Stimulated activated naive B cell treated with anti-CD40 and anti-IgM and Interleukin-4, amounts not matched to agents 10 μg/mL and 1 μg/mL and 100 μg/mL, for 72 hours (primary cell): ENCODE measurements around the gene IL9.

Source experiments
- ATAC-seq, 2 donors: fragments of 150-1000 bp; cut with Tn5 transposase; replicated peaks; 2 replicates each; pipeline ENCODE4 v1.10.0; 2021; ENCODE audit warnings: moderate library complexity in 1 of 2
- DNase-seq: peaks from one replicate; pipeline ENCODE4 v3.0.0; 2021
- H3K27ac Mint-ChIP-seq: one replicate; pipeline ENCODE4 v1.8.0; 2022; ENCODE audit warnings: mild to moderate bottlenecking, mixed read lengths
- H3K27me3 Mint-ChIP-seq, 2 donors: one replicate each; pipeline ENCODE4 v1.8.0; 2022; ENCODE audit warnings: mixed read lengths in 2 of 2
- H3K36me3 Mint-ChIP-seq, 2 donors: one replicate each; pipeline ENCODE4 v1.8.0; 2022; ENCODE audit warnings: mixed read lengths in 2 of 2, mild to moderate bottlenecking in 1 of 2
- H3K4me1 Mint-ChIP-seq, 2 donors: one replicate each; pipeline ENCODE4 v1.8.0; 2022; ENCODE audit warnings: mixed read lengths in 2 of 2, mild to moderate bottlenecking in 1 of 2
- H3K4me3 Mint-ChIP-seq, 2 donors: one replicate each; pipeline ENCODE4 v1.8.0; 2022; ENCODE audit warnings: mild to moderate bottlenecking in 2 of 2, mixed read lengths in 2 of 2, moderate library complexity in 1 of 2
- H3K9me3 Mint-ChIP-seq, 2 donors: one replicate each; pipeline ENCODE4 v1.8.0; 2022; ENCODE audit warnings: mixed read lengths in 2 of 2, mild to moderate bottlenecking in 1 of 2

IL9 gene

GRCh38 chr5:135885031-135885430, 10.6 kb downstream of the IL9 start:
- ATAC-seq, result no peak
- Mint-ChIP-seq H3K9me3 (no peaks in the 10 kb centered on the region), H3K27ac (no peak overlapping the region), H3K4me1 (peaks cover 0 to 3% of the 10 kb centered on the region in 2 donors), H3K36me3 (no peaks in the 10 kb centered on the region), H3K4me3 (no peak overlapping the region), H3K27me3 (peaks cover 20 to 46% of the 10 kb centered on the region in 2 donors)
- no peak for DNase-seq

DNA sequence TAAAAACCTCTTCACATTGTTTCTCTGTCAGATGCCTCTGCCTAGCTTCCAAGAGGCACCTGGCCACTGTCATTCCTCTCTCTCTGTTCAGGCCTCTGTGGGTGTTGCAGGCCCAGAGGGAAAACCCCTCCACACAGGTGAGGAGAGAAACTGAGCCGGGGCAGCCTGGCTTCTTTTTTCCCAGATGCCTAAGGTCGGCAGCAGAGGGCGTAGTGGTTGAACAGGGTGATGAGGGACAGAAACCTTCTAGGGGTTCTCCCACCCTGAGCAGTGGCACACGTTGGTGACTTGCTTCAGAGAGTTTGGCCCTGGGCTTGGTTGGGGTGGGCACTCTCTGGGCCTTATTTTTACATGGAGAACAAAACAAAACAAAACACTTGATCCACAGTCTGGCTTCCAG, 12.2 kb downstream of the IL9 start:
- no peak for DNase-seq
- no peaks in the 10 kb centered on the region for H3K36me3 Mint-ChIP-seq
- no peak for ATAC-seq
- peaks cover 24 to 30% of the 10 kb centered on the region in 2 donors for H3K27me3 Mint-ChIP-seq
- H3K9me3 Mint-ChIP-seq, result no peaks in the 10 kb centered on the region
- H3K4me3 Mint-ChIP-seq, result no peak overlapping the region
- no peak overlapping the region for H3K27ac Mint-ChIP-seq
- H3K4me1 Mint-ChIP-seq, result peaks cover 0 to 3% of the 10 kb centered on the region in 2 donors

DNA sequence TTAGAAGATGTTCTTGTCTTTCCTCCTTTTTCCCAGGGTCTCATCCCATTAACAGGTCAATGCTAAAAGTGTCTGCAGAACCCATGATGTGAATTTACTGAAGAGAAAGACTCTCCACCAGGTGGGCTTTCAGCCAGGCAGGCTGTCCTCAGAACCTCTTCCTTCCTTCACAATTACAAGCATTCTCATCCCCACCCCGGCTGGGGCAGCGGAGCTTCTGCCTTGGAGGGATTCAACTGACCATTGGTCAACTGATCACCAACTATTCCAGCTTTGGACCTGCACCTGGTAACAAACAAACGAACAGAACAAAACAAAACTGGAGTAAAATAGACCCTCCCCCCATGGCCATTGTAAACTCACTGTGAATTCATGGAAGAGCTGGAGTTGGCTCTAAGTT, 12.6 kb downstream of the IL9 start:
- Mint-ChIP-seq H3K9me3 (no peaks in the 10 kb centered on the region), H3K27me3 (peaks cover 24 to 26% of the 10 kb centered on the region in 2 donors), H3K36me3 (no peaks in the 10 kb centered on the region), H3K27ac (no peak overlapping the region), H3K4me3 (no peak overlapping the region), H3K4me1 (peaks cover 0 to 3% of the 10 kb centered on the region in 2 donors)
- no peak for DNase-seq
- no peak for ATAC-seq

DNA sequence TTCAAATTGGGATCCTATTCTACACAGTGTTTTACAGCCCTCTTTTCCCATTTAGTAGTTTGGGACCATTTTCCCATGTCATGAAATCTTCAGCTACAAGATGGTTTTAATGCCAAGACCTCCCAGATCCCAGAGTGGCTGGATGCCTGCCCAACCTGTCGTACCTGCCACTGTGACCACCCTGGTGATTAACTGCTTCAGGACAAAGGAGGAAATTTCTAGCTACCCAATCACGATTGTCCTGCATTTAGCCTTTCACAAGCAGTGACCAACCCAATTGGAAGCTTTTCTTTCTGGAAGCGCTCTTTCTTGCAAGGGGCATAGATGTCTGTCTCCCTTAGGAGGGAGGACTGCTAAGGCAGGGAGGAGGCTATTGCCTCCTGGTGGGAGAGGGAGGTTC, 13.8 kb downstream of the IL9 start:
- H3K36me3 Mint-ChIP-seq, result no peaks in the 10 kb centered on the region
- H3K27ac Mint-ChIP-seq, result no peak overlapping the region
- peaks cover 26 to 32% of the 10 kb centered on the region in 2 donors for H3K27me3 Mint-ChIP-seq
- no peak overlapping the region for H3K4me3 Mint-ChIP-seq
- no peaks in the 10 kb centered on the region for H3K4me1 Mint-ChIP-seq
- ATAC-seq (no peak), DNase-seq (no peak)
- no peaks in the 10 kb centered on the region for H3K9me3 Mint-ChIP-seq

DNA sequence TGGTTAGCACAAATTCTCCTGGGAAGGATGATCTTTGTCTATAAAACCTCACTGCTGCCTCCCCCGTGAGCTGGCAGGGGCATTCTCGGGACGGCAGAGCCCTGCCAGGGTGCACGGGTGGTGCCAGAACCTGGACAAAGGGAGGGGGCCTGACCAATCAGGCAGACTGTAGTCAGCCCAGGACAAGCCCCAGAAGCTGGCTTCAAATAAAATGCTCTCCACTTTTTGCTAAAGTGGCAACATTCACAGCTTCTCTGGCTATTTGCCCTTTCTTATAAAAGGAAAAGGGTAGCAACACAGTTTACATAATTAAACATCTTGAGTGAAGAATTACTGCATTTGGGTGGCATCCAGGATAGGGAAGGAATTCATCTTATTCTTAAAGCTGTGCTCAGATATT, 14.4 kb downstream of the IL9 start:
- no peak overlapping the region for H3K27ac Mint-ChIP-seq
- ATAC-seq (no peak), DNase-seq (no peak)
- H3K9me3 Mint-ChIP-seq, result no peaks in the 10 kb centered on the region
- H3K4me1 Mint-ChIP-seq, result no peaks in the 10 kb centered on the region
- H3K27me3 Mint-ChIP-seq, result peaks cover 26 to 32% of the 10 kb centered on the region in 2 donors
- H3K4me3 Mint-ChIP-seq, result no peak overlapping the region
- no peaks in the 10 kb centered on the region for H3K36me3 Mint-ChIP-seq

- Mint-ChIP-seq H3K9me3 (no peaks in the 10 kb centered on the region), H3K27ac (no peak overlapping the region), H3K27me3 (peaks cover 26 to 32% of the 10 kb centered on the region in 2 donors), H3K4me1 (no peaks in the 10 kb centered on the region), H3K36me3 (no peaks in the 10 kb centered on the region), H3K4me3 (no peak overlapping the region)
- DNase-seq (no peak), ATAC-seq (no peak)
These were observed 14.8 kb downstream of the IL9 start for GRCh38 chr5:135880801-135881200.

DNA sequence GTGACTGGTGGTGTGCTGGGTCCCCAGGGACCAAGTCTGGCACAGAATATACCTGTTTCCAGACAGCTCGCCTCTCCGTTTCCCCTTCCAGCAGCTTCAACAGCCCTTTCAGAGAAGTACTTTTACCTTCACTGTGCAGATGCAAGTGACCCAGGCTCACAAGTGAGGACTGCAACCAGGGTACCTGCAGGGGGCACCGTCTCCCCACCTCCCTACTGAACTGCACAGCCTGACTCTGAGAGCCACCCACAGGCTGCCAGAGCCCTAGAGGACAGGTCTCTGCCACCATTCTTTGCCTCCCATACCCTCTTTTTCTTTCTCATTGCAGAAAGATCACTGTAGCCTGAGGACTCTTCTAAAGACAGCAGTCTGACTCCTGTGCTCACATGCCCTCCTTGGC, 15.4 kb downstream of the IL9 start:
- ATAC-seq, result peak; percentile 36 to 39
- no peak for DNase-seq
- peaks cover 22 to 30% of the 10 kb centered on the region in 2 donors for H3K27me3 Mint-ChIP-seq
- H3K36me3 Mint-ChIP-seq, result no peaks in the 10 kb centered on the region
- no peaks in the 10 kb centered on the region for H3K9me3 Mint-ChIP-seq
- no peak overlapping the region for H3K27ac Mint-ChIP-seq
- H3K4me1 Mint-ChIP-seq, result no peaks in the 10 kb centered on the region
- H3K4me3 Mint-ChIP-seq, result no peak overlapping the region

- Mint-ChIP-seq H3K4me3 (no peak overlapping the region), H3K27ac (no peak overlapping the region), H3K36me3 (no peaks in the 10 kb centered on the region), H3K9me3 (no peaks in the 10 kb centered on the region), H3K4me1 (no peaks in the 10 kb centered on the region), H3K27me3 (peaks cover 18 to 29% of the 10 kb centered on the region in 2 donors)
- no peak for DNase-seq
- ATAC-seq, result no peak
These were observed 16.1 kb downstream of the IL9 start for GRCh38 chr5:135879591-135879990.

GRCh38 chr5:135878156-135878620, 17.5 kb downstream of the IL9 start:
- ATAC-seq (no peak), DNase-seq (no peak)
- no peaks in the 10 kb centered on the region for H3K9me3 Mint-ChIP-seq
- H3K36me3 Mint-ChIP-seq, result no peaks in the 10 kb centered on the region
- H3K27me3 Mint-ChIP-seq, result peaks cover 14 to 25% of the 10 kb centered on the region in 2 donors
- H3K4me3 Mint-ChIP-seq, result no peak overlapping the region
- no peak overlapping the region for H3K27ac Mint-ChIP-seq
- H3K4me1 Mint-ChIP-seq, result no peaks in the 10 kb centered on the region

GRCh38 chr5:135877570-135878155, 18.0 kb downstream of the IL9 start:
- H3K27me3 Mint-ChIP-seq, result peaks cover 10 to 27% of the 10 kb centered on the region in 2 donors
- H3K4me1 Mint-ChIP-seq, result no peaks in the 10 kb centered on the region
- no peaks in the 10 kb centered on the region for H3K9me3 Mint-ChIP-seq
- H3K36me3 Mint-ChIP-seq, result no peaks in the 10 kb centered on the region
- DNase-seq (no peak), ATAC-seq (peak in 1 of 2 donors; percentile 17)
- H3K27ac Mint-ChIP-seq, result no peak overlapping the region
- H3K4me3 Mint-ChIP-seq, result no peak overlapping the region

DNA sequence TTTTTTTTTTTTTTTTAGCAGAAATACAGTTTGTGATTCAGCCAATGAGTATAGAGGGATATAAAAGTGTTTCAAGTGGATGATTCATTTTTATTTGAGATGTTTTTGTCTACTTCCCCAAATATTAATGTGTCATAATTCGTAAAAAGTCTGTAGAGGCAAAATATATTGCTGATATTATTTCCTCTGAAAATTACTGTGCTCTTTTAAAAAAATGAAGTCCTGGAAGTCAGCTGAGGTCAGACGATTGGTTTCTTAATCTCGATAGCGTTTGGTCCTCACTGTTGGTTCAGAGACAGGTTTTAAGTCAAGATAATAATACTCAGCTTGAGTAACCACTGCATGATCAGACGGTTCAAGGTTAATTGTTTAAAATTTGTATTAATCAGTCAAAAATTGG, 19.5 kb downstream of the IL9 start:
- Mint-ChIP-seq H3K4me1 (no peaks in the 10 kb centered on the region), H3K36me3 (no peaks in the 10 kb centered on the region), H3K27ac (no peak overlapping the region), H3K4me3 (no peak overlapping the region), H3K27me3 (peaks cover 9 to 32% of the 10 kb centered on the region in 2 donors), H3K9me3 (no peaks in the 10 kb centered on the region)
- DNase-seq (no peak), ATAC-seq (no peak)

GRCh38 chr5:135875567-135875966, 20.1 kb downstream of the IL9 start:
- no peak overlapping the region for H3K4me3 Mint-ChIP-seq
- DNase-seq, result no peak
- H3K27me3 Mint-ChIP-seq, result peaks cover 4 to 26% of the 10 kb centered on the region in 2 donors
- H3K36me3 Mint-ChIP-seq, result no peaks in the 10 kb centered on the region
- H3K9me3 Mint-ChIP-seq, result no peaks in the 10 kb centered on the region
- no peaks in the 10 kb centered on the region for H3K4me1 Mint-ChIP-seq
- no peak for ATAC-seq
- no peak overlapping the region for H3K27ac Mint-ChIP-seq

- Mint-ChIP-seq H3K27ac (no peak overlapping the region), H3K9me3 (no peaks in the 10 kb centered on the region), H3K27me3 (peaks cover 0 to 22% of the 10 kb centered on the region in 2 donors), H3K4me1 (no peaks in the 10 kb centered on the region), H3K36me3 (no peaks in the 10 kb centered on the region), H3K4me3 (no peak overlapping the region)
- DNase-seq (no peak), ATAC-seq (no peak)
These were observed 21.2 kb downstream of the IL9 start for GRCh38 chr5:135874461-135874860.

DNA sequence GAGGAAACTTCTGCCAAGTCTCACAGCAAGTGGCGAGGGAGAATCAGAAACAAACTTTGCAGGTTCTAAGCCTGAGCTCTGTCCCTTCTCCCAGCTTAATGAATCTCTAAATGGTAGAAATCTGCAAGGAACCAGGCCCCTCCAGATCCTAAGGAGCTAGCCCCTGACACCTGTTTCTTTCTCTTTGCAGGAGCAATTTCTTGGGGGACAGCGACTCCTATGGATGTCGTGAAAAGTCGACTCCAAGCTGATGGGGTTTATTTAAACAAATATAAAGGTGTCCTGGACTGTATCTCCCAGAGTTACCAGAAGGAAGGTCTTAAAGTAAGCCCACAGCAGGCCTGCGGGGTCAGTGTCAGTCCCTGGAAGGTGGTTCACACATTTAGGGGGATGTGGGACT, 21.8 kb downstream of the IL9 start:
- Mint-ChIP-seq H3K4me3 (no peak overlapping the region), H3K27me3 (peaks cover 0 to 19% of the 10 kb centered on the region in 2 donors), H3K4me1 (no peaks in the 10 kb centered on the region), H3K9me3 (no peaks in the 10 kb centered on the region), H3K27ac (no peak overlapping the region), H3K36me3 (no peaks in the 10 kb centered on the region)
- no peak for ATAC-seq
- no peak for DNase-seq

- DNase-seq (no peak), ATAC-seq (no peak)
- Mint-ChIP-seq H3K9me3 (no peaks in the 10 kb centered on the region), H3K27me3 (peaks cover 0 to 11% of the 10 kb centered on the region in 2 donors), H3K36me3 (no peaks in the 10 kb centered on the region), H3K4me1 (no peaks in the 10 kb centered on the region), H3K4me3 (no peak overlapping the region), H3K27ac (no peak overlapping the region)
These were observed 24.2 kb downstream of the IL9 start for GRCh38 chr5:135871268-135871915.
